HFF-Myc (cell line): Measurements from ENCODE around the gene DIP2C.

ENCODE experiments used
- DNase-seq: peaks from one replicate; pipeline ENCODE4 v3.0.0-alpha.2; 2011; ENCODE audit warnings: low read depth; ENCODE audit errors: extremely low read depth
- H3K4me3 ChIP-seq: replicated peaks from 2 replicates; pipeline ENCODE4 v1.5.1; 2011; ENCODE audit warnings: low read depth, mild to moderate bottlenecking, control low read depth, low read length
- CTCF ChIP-seq: IDR thresholded peaks from 2 replicates; pipeline ENCODE4 v1.5.1; 2012; ENCODE audit warnings: mild to moderate bottlenecking, low read depth, low read length, control low read depth; ENCODE audit errors: missing control alignments

Gene DIP2C

GRCh38 chr10:543862-544822 lies 145.3 kb downstream of the DIP2C start:
- TF ChIP-seq CTCF: no peak
- H3K4me3 ChIP-seq: no peak overlapping the region
- no peak for DNase-seq

GRCh38 chr10:543131-543530 lies 146.3 kb downstream of the DIP2C start:
- no peak overlapping the region for H3K4me3 ChIP-seq
- TF ChIP-seq CTCF: no peak
- no peak for DNase-seq

- TF ChIP-seq CTCF: no peak
- H3K4me3 ChIP-seq: no peak overlapping the region
- DNase-seq: no peak
Observed at GRCh38 chr10:541750-542371, 147.6 kb downstream of the DIP2C start.

GRCh38 chr10:541041-541440 lies 148.4 kb downstream of the DIP2C start:
- H3K4me3 ChIP-seq: no peak overlapping the region
- TF ChIP-seq CTCF: no peak
- no peak for DNase-seq

GRCh38 chr10:538895-539294 lies 150.6 kb downstream of the DIP2C start:
- TF ChIP-seq CTCF: no peak
- no peak for DNase-seq
- no peak overlapping the region for H3K4me3 ChIP-seq

- DNase-seq: no peak
- H3K4me3 ChIP-seq: no peak overlapping the region
- TF ChIP-seq CTCF: no peak
Observed at GRCh38 chr10:536935-537334, 152.5 kb downstream of the DIP2C start.
